Glutamatergic neuron (in vitro differentiated cells): ENCODE results near the gene LTB4R2. TPM values are rescaled to one million over a fixed set of nuclear protein-coding genes. Genes with fewer than 3 reads are reported as not detected.

ENCODE experiments used
- DNase-seq: peaks from one replicate; pipeline ENCODE4 v3.0.0; 2022
- H3K27ac Mint-ChIP-seq: one replicate; pipeline ENCODE4 v1.8.0; 2020; ENCODE audit warnings: mild to moderate bottlenecking, mixed read lengths, inconsistent platforms; ENCODE audit not compliant: unreplicated experiment
- H3K27me3 Mint-ChIP-seq: one replicate; pipeline ENCODE4 v1.8.0; 2020; ENCODE audit warnings: mild to moderate bottlenecking, moderate library complexity, mixed read lengths, inconsistent platforms; ENCODE audit not compliant: unreplicated experiment
- H3K36me3 Mint-ChIP-seq: one replicate; pipeline ENCODE4 v1.8.0; 2020; ENCODE audit warnings: mild to moderate bottlenecking, mixed read lengths, inconsistent platforms; ENCODE audit not compliant: unreplicated experiment
- H3K4me1 Mint-ChIP-seq: one replicate; pipeline ENCODE4 v1.8.0; 2020; ENCODE audit warnings: mild to moderate bottlenecking, low read depth, mixed read lengths, inconsistent platforms; ENCODE audit not compliant: unreplicated experiment
- H3K4me3 Mint-ChIP-seq: one replicate; pipeline ENCODE4 v1.8.0; 2020; ENCODE audit warnings: mild to moderate bottlenecking, mixed read lengths, inconsistent platforms; ENCODE audit not compliant: unreplicated experiment
- H3K9me3 Mint-ChIP-seq: one replicate; pipeline ENCODE4 v1.8.0; 2020; ENCODE audit warnings: mild to moderate bottlenecking, moderate library complexity, mixed read lengths, inconsistent platforms; ENCODE audit not compliant: unreplicated experiment
- total RNA-seq: library from RNA; stranded (reverse); fragmentation: NEBNext Ultra II Directional; extraction: Animal tissue kit (Norgen Biotek cat#: 25700); gene quantifications from one replicate; pipeline ENCODE4 v1.2.1, GENCODE V29; 2021; ENCODE audit not compliant: unreplicated experiment
- TF ChIP-seq, protein P1 (sequence below): fragments of 200-600 bp; sonication (generic); IDR thresholded peaks from one replicate; pipeline ENCODE4 v1.5.0; 2021; ENCODE audit not compliant: partially characterized antibody, unreplicated experiment

LTB4R2 gene
- total RNA-seq, 1 donor from 2014 or later: 8.9 TPM

DNA sequence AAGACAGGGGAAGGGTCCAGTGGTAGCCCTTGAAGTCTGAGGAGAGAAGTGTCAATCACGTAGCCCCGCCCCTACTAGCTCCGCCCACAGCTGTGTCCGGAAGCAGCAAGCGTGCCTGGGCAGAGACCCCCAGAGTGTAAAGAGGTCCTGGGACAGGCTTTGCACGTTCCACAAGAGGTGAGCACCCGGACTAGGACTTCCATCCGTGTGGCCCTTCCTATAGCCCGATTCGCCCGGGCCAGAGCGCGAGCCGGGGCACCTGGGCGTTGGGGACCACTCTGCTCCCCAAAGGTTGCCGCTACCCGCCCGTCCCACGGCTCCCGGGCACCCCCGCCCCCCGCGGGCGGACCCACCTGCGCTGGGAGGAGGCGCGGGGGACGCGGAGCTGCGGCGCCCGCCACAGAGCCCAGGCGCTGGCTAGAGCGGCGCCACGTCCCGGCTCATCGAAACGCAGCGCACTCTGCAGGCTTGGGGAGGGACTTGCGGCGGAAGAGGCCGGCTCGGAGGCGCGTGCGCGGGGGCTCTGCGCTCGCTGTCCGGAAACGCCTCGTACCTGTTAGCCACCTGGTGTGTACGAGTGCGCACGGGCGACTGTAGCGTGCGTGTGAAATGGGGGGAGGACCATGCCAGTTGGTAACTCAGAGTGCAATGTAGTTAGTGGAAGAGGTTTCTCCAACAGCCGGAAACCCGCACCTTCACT is 38.7 kb upstream of the LTB4R2 start, which contains the start of gene RABGGTA:
RABGGTA (minus strand) TSS at position 464 of the 700 bp plus-strand sequence. CDS start 482 bp downstream, outside the sequence.
- TF ChIP-seq, protein P1, sequence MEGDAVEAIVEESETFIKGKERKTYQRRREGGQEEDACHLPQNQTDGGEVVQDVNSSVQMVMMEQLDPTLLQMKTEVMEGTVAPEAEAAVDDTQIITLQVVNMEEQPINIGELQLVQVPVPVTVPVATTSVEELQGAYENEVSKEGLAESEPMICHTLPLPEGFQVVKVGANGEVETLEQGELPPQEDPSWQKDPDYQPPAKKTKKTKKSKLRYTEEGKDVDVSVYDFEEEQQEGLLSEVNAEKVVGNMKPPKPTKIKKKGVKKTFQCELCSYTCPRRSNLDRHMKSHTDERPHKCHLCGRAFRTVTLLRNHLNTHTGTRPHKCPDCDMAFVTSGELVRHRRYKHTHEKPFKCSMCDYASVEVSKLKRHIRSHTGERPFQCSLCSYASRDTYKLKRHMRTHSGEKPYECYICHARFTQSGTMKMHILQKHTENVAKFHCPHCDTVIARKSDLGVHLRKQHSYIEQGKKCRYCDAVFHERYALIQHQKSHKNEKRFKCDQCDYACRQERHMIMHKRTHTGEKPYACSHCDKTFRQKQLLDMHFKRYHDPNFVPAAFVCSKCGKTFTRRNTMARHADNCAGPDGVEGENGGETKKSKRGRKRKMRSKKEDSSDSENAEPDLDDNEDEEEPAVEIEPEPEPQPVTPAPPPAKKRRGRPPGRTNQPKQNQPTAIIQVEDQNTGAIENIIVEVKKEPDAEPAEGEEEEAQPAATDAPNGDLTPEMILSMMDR: peak; percentile 58
- Mint-ChIP-seq H3K27ac (peak within 1 kb of the TSS; percentile 84), H3K9me3 (peaks cover 2% of the 10 kb centered on the region), H3K4me1 (peaks cover 4% of the 10 kb centered on the region), H3K27me3 (peaks cover 13% of the 10 kb centered on the region), H3K36me3 (peaks cover 4% of the 10 kb centered on the region), H3K4me3 (peak within 1 kb of the TSS; percentile 90)
- peak; percentile 90 for DNase-seq

DNA sequence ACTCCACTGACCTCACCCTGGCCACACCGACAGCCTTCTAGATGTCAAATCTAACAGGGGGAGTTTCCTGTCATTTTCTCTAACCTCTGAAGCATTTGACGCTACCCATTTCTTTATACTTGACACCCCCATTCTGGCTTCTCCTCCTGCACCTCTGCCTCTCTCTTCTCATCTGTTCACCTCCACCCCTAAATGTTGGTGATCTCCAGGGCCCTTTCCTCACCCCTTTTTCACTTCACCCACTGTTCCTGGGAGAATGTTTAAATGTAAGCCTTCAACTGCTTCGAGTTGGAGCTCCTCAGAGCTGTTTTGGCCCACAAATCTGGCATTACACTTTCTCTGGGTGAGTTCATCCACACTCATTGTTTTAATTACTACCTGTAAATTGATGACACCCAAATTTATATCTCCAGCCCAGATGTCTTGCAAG is 38.1 kb upstream of the LTB4R2 start:
- TF ChIP-seq, protein P1: no peak
- H3K4me3 Mint-ChIP-seq: peak overlapping the region; percentile 90

DNA sequence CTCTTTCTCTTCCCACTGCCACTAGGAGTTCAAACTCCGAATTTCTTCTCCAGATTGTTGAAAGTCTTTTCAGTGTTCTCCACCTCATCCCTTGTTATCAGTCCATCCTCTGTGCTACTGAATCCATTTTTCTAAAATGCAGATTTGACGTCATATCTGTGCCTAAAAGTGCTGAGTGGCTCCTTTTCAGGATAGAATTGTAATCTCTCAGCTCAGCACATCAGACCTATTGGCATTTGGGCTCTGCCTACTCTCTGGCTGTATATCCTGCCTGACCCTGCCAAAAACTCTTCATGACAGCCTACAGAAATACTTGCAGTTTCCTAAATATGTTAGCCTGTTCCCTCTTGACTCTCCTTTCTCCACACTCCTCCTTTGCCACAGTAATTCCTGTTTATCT is 37.5 kb upstream of the LTB4R2 start:
- Mint-ChIP-seq H3K27me3 (peaks cover 8% of the 10 kb centered on the region), H3K36me3 (peaks cover 4% of the 10 kb centered on the region), H3K4me1 (peaks cover 4% of the 10 kb centered on the region), H3K9me3 (peaks cover 2% of the 10 kb centered on the region), H3K27ac (peak overlapping the region; percentile 50), H3K4me3 (peak overlapping the region; percentile 90)
- DNase-seq: no peak
- TF ChIP-seq, protein P1: no peak

More for the DNA sequence above, 38.1 kb upstream of the LTB4R2 start:
- Mint-ChIP-seq H3K36me3 (peaks cover 4% of the 10 kb centered on the region), H3K27me3 (peaks cover 11% of the 10 kb centered on the region), H3K27ac (peak overlapping the region; percentile 84), H3K9me3 (peaks cover 2% of the 10 kb centered on the region), H3K4me1 (peaks cover 4% of the 10 kb centered on the region)
- no peak for DNase-seq

DNA sequence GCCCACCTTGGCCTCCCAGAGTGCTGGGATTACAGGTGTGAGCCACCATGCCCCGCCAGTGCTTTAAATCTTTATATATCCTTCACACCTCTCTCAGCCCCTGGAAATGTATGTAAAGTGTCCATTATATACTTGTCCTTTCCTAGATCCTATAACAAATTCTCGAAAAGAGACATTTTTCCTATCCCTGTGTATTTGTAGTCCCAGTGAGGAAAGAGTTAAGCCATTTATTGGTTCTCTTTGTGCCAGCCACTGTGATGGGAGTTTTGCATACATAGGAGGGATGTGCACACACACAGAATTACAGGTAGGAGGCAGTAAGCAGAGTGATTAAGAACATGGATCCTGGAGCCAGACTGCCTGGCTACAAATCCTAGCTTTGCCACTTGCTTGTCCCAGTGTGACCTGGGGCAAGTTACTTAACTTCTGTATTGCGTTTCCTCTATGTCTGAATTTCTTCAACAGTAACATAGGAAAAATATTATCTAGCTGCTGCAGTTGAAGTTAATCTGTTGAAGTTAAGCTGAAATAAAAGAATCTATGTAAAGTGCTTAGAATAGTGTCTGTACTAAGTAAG is 36.4 kb upstream of the LTB4R2 start:
- H3K4me1 Mint-ChIP-seq: peaks cover 4% of the 10 kb centered on the region
- peaks cover 4% of the 10 kb centered on the region for H3K36me3 Mint-ChIP-seq
- peaks cover 2% of the 10 kb centered on the region for H3K9me3 Mint-ChIP-seq
- H3K27ac Mint-ChIP-seq: no peak overlapping the region
- TF ChIP-seq, protein P1: no peak
- DNase-seq: no peak
- peaks cover 11% of the 10 kb centered on the region for H3K27me3 Mint-ChIP-seq
- H3K4me3 Mint-ChIP-seq: peak overlapping the region; percentile 21

GRCh38 chr14:24274101-24274543 is 35.8 kb upstream of the LTB4R2 start:
- peaks cover 4% of the 10 kb centered on the region for H3K4me1 Mint-ChIP-seq
- peaks cover 11% of the 10 kb centered on the region for H3K27me3 Mint-ChIP-seq
- H3K9me3 Mint-ChIP-seq: peaks cover 2% of the 10 kb centered on the region
- no peak overlapping the region for H3K4me3 Mint-ChIP-seq
- H3K27ac Mint-ChIP-seq: no peak overlapping the region
- TF ChIP-seq, protein P1: no peak
- H3K36me3 Mint-ChIP-seq: peaks cover 4% of the 10 kb centered on the region
- DNase-seq: no peak
